Ascending aorta (tissue), 2 donors: ENCODE data around the gene NMD3. TPM values are rescaled to one million over a fixed set of nuclear protein-coding genes. Genes with fewer than 3 reads are reported as not detected.

Experiments used
- DNase-seq, 2 donors: peaks; one replicate each; pipeline ENCODE4 v3.0.0-alpha.2; 2019; ENCODE audit warnings: low spot score in 2 of 2
- H3K27ac ChIP-seq, 2 donors: fragments of 200-600 bp; sonication (generic); one replicate each; pipeline ENCODE4 v1.5.1; 2016 to 2017; ENCODE audit warnings: mild to moderate bottlenecking in 1 of 2
- H3K27me3 ChIP-seq: fragments of 200-600 bp; sonication (generic); one replicate; pipeline ENCODE4 v1.5.1; 2017
- H3K36me3 ChIP-seq, 2 donors: fragments of 200-600 bp; sonication (generic); one replicate each; pipeline ENCODE4 v1.5.1; 2016
- H3K4me1 ChIP-seq, 2 donors: fragments of 200-600 bp; sonication (generic); one replicate each; pipeline ENCODE4 v1.5.1; 2016 to 2017; ENCODE audit warnings: mild to moderate bottlenecking in 1 of 2
- H3K4me3 ChIP-seq, 2 donors: fragments of 200-600 bp; sonication (generic); one replicate each; pipeline ENCODE4 v1.5.1; 2016 to 2017; ENCODE audit warnings: mild to moderate bottlenecking in 1 of 2
- H3K9me3 ChIP-seq, 2 donors: fragments of 200-600 bp; sonication (generic); one replicate each; pipeline ENCODE4 v1.5.1; 2016
- intact Hi-C: fragments of 100-400 bp; cut with DNase I; formaldehyde crosslinking; loops from one replicate; pipeline ENCODE4 v1.15.1; 2023
- total RNA-seq: library from RNA; depleted of rRNA; stranded (reverse); fragments of >200 nt; gene quantifications from one replicate; pipeline ENCODE4 v1.1.0, GENCODE V29; 2016
- TF ChIP-seq, protein P1 (sequence below), 3 experiments: fragments of 200-600 bp in 2 of 3; fragments of 450-650 bp in 1 of 3; sonication (generic) in 2 of 3; IDR thresholded peaks; one replicate each; pipeline ENCODE4 v1.5.1; 2016 to 2019; ENCODE audit warnings: antibody characterized with exemption in 3 of 3, mild to moderate bottlenecking in 1 of 3, moderate library complexity in 1 of 3

The NMD3 gene
- total RNA-seq, 1 donor from 2014 or later, result 34.1 TPM

DNA sequence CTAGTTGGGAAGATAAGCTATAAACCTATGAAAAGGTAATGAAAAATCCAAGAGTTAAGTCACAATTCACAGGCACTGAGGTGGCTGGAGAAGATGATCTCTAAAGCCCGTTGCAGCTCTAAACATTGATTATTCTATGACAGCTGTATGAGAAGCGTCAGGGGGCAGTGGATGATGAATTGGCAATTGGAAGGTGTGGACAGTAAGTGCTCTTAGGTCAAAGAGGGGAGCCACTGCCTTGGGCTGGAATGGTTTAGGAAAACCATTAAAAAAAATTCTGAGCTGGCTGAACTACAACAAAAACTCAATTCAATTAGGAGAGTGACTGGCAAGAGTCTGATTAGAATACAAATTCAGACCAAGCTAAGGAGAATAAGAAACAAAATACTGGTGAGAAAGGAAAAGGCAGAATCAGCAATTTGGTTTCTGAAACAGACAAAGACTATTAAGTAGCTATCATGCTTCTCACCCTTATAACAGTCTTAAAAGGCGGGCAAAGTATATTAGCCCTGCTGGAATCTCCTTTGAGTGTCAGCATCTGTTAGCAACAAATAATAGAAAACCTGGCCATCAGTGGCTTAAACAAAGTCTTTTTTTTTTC is 8.8 kb upstream of the NMD3 start:
- Histone ChIP-seq H3K4me3 (no peak overlapping the region), H3K4me1 (no peaks in the 10 kb centered on the region), H3K36me3 (no peaks in the 10 kb centered on the region), H3K9me3 (no peaks in the 10 kb centered on the region), H3K27ac (no peak overlapping the region), H3K27me3 (no peaks in the 10 kb centered on the region)
- TF ChIP-seq, protein P1, sequence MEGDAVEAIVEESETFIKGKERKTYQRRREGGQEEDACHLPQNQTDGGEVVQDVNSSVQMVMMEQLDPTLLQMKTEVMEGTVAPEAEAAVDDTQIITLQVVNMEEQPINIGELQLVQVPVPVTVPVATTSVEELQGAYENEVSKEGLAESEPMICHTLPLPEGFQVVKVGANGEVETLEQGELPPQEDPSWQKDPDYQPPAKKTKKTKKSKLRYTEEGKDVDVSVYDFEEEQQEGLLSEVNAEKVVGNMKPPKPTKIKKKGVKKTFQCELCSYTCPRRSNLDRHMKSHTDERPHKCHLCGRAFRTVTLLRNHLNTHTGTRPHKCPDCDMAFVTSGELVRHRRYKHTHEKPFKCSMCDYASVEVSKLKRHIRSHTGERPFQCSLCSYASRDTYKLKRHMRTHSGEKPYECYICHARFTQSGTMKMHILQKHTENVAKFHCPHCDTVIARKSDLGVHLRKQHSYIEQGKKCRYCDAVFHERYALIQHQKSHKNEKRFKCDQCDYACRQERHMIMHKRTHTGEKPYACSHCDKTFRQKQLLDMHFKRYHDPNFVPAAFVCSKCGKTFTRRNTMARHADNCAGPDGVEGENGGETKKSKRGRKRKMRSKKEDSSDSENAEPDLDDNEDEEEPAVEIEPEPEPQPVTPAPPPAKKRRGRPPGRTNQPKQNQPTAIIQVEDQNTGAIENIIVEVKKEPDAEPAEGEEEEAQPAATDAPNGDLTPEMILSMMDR (IDR thresholded peaks at IDR 0.05), result no peak
- DNase-seq, result no peak
- intact Hi-C loops, result no loop called here

DNA sequence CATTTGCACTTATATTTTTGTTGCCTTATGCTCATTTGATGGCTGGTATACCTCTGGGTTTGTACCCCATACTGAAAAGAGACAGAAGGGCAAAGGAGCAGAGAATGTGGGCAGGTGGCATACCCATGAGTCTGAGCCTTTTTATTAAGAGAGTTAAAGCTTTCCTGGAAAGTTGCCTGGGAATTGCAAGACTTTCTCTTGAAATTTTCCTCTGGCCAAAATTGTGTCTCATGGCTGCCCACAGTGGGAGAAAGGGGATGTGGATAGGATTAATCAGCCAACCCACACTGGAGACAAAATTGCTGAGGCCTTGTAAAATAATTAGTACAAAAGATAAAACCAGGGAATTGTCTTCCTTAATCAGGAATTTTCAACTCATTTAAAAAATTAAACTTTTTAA is 8.2 kb upstream of the NMD3 start:
- TF ChIP-seq, protein P1 (IDR thresholded peaks at IDR 0.05), result no peak

DNA sequence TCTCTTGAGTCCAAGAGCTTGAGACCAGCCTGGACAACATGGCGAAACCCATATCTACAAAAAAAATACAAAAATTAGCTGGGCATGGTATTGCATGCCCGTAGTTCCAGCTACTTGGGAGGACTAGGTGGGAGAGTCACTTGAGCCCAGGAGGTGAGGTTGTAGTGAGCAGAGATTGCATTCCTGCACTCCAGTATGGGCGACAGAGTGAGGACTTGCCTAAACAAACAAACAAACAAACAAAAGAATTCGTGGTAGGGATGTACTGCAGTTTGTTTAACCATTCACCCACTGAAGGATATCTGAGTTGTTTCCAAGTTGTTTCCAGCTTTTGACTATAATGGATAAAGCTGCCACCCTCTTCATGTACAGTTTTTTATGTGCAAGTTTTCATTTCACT is 7.5 kb upstream of the NMD3 start:
- intact Hi-C loops, result no loop called here
- Histone ChIP-seq H3K9me3 (no peaks in the 10 kb centered on the region), H3K4me1 (no peaks in the 10 kb centered on the region), H3K27me3 (no peaks in the 10 kb centered on the region), H3K4me3 (no peak overlapping the region), H3K27ac (no peak overlapping the region), H3K36me3 (no peaks in the 10 kb centered on the region)
- TF ChIP-seq, protein P1 (IDR thresholded peaks at IDR 0.05), result no peak
- no peak for DNase-seq

More for the DNA sequence above, 8.2 kb upstream of the NMD3 start:
- Histone ChIP-seq H3K27me3 (no peaks in the 10 kb centered on the region), H3K27ac (no peak overlapping the region), H3K9me3 (no peaks in the 10 kb centered on the region), H3K36me3 (no peaks in the 10 kb centered on the region), H3K4me3 (no peak overlapping the region), H3K4me1 (no peaks in the 10 kb centered on the region)
- intact Hi-C loops, result no loop called here
- no peak for DNase-seq

DNA sequence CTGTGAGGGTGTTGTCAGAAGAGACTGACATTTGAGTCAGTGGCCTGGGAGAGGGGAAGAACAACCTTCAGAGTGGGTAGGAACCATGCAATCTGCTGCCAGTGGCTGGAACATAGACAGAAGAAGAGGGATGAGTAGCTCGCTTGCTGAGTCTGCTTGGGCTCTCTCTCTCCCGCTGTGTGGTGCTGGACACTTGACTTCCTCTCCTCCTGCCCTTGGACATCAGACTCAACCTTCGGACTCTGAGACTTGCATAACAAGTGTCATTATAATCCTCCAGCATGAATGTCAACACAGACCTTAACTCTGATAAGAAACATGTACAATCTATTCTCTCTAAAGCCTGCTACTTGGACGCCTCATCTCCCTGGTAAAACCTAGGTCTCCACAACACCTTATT is 5.9 kb upstream of the NMD3 start:
- no peak for DNase-seq
- TF ChIP-seq, protein P1 (IDR thresholded peaks at IDR 0.05), result no peak
- intact Hi-C loops, result no loop called here

DNA sequence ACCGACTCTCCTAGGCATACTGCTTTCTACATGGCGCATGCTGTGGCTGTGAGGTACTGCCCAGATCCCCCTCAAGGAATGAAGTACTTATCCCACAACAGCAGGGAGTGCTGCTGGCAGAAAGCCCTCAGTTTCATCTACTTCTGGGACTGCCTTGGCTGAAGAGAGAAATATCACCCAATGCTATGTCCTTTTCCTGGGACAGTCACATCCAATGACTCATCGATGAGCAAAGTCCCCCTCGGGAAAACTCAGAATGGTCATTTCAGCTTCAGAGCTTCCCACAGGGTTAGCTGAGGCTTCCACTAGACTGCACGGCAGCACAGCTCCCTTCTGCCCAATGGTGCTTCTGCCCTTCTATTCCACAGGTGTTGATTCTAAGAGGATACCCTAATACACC is 3.6 kb upstream of the NMD3 start:
- TF ChIP-seq, protein P1 (IDR thresholded peaks at IDR 0.05), result no peak
- intact Hi-C loops, result no loop called here
- Histone ChIP-seq H3K27me3 (no peaks in the 10 kb centered on the region), H3K9me3 (no peaks in the 10 kb centered on the region), H3K27ac (no peak overlapping the region), H3K4me1 (no peaks in the 10 kb centered on the region), H3K4me3 (no peak overlapping the region), H3K36me3 (no peaks in the 10 kb centered on the region)
- DNase-seq, result no peak

More for the DNA sequence above, 5.9 kb upstream of the NMD3 start:
- Histone ChIP-seq H3K9me3 (no peaks in the 10 kb centered on the region), H3K27me3 (no peaks in the 10 kb centered on the region), H3K27ac (no peak overlapping the region), H3K36me3 (no peaks in the 10 kb centered on the region), H3K4me3 (no peak overlapping the region), H3K4me1 (no peaks in the 10 kb centered on the region)

DNA sequence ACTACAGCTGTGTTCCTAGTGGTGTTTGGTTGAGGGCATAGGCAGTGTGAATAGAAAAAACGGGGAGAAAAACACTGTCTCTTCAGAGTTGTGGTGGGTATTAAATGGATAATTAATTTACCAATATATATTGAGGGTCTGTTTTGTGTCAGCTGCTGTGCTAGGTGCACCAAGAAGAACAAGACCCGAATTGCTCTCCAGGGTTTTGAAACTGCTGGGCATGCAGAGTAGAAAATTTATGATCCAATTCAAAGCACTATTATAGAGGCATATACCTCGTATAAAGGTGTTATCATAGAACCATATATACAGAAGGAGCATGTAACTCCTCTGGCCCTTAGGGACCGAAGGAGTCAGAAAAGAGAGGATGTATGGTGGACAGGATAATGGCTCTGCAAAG is 1.6 kb upstream of the NMD3 start:
- no peak overlapping the region for H3K4me3 ChIP-seq
- no peak for DNase-seq
- no peak overlapping the region for H3K27ac ChIP-seq
- TF ChIP-seq, protein P1 (IDR thresholded peaks at IDR 0.05), result no peak
- no peaks in the 10 kb centered on the region for H3K36me3 ChIP-seq
- intact Hi-C loops, result no loop called here
- H3K27me3 ChIP-seq, result no peaks in the 10 kb centered on the region
- H3K9me3 ChIP-seq, result no peaks in the 10 kb centered on the region
- peaks cover 0 to 3% of the 10 kb centered on the region in 2 donors for H3K4me1 ChIP-seq
